GM23338 (cell line): Measurements from ENCODE around the gene PRSS50.

Source experiments
- CREB1 ChIP-seq: fragments of 250-450 bp; sonication (Bioruptor Pico); IDR thresholded peaks from 2 replicates; pipeline ENCODE4 v1.5.0; 2020; ENCODE audit warnings: low read depth, mild to moderate bottlenecking, moderate library complexity
- EZH2 ChIP-seq: fragments of 200-600 bp; sonication (generic); IDR thresholded peaks from one replicate; pipeline ENCODE4 v1.8.0; 2017; ENCODE audit warnings: antibody characterized with exemption, mild to moderate bottlenecking, low read depth; ENCODE audit not compliant: unreplicated experiment
- EZH2phosphoT487 ChIP-seq: fragments of 200-600 bp; sonication (generic); IDR thresholded peaks from one replicate; pipeline ENCODE4 v1.8.1; 2018; ENCODE audit warnings: antibody characterized with exemption; ENCODE audit not compliant: unreplicated experiment
- JUNB ChIP-seq: IDR thresholded peaks from one replicate; pipeline ENCODE4 v1.6.1; 2016; ENCODE audit warnings: antibody characterized with exemption; ENCODE audit not compliant: unreplicated experiment
- POLR2AphosphoS5 ChIP-seq: IDR thresholded peaks from 2 replicates; pipeline ENCODE4 v1.6.1; 2016; ENCODE audit warnings: antibody characterized with exemption, low read depth
- STAT1 ChIP-seq: IDR thresholded peaks from one replicate; pipeline ENCODE4 v1.6.1; 2016; ENCODE audit warnings: antibody characterized with exemption; ENCODE audit not compliant: unreplicated experiment
- ZNF114 ChIP-seq: fragments of 250-450 bp; sonication (Bioruptor Pico); IDR thresholded peaks from 2 replicates; pipeline ENCODE4 v1.5.0; 2020; ENCODE audit warnings: mild to moderate bottlenecking, moderate library complexity
- ZNF331 ChIP-seq: fragments of 250-450 bp; sonication (Bioruptor Pico); IDR thresholded peaks from 2 replicates; pipeline ENCODE4 v1.5.0; 2020; ENCODE audit warnings: low read depth, mild to moderate bottlenecking, moderate library complexity
- TF ChIP-seq, protein P1 (sequence below), 2 experiments: fragments of 200-600 bp in 1 of 2; sonication (generic) in 1 of 2; conservative IDR thresholded peaks; 2 replicates each; pipeline versions ENCODE4 v1.5.1 to v1.6.1; 2016 to 2017; ENCODE audit warnings: antibody characterized with exemption in 2 of 2, low read depth in 2 of 2, mild to moderate bottlenecking in 2 of 2, moderate library complexity in 1 of 2
- TF ChIP-seq, protein P2 (sequence below): IDR thresholded peaks from one replicate; pipeline ENCODE4 v1.6.1; 2018; ENCODE audit warnings: antibody characterized with exemption; ENCODE audit not compliant: unreplicated experiment
- TF ChIP-seq, protein P3 (sequence below): IDR thresholded peaks from 2 replicates; pipeline ENCODE4 v1.6.1; 2016; ENCODE audit warnings: antibody characterized with exemption

GRCh38 chr3:46721009-46721408 is 3.3 kb upstream of the PRSS50 start:
- TF ChIP-seq, protein P1, sequence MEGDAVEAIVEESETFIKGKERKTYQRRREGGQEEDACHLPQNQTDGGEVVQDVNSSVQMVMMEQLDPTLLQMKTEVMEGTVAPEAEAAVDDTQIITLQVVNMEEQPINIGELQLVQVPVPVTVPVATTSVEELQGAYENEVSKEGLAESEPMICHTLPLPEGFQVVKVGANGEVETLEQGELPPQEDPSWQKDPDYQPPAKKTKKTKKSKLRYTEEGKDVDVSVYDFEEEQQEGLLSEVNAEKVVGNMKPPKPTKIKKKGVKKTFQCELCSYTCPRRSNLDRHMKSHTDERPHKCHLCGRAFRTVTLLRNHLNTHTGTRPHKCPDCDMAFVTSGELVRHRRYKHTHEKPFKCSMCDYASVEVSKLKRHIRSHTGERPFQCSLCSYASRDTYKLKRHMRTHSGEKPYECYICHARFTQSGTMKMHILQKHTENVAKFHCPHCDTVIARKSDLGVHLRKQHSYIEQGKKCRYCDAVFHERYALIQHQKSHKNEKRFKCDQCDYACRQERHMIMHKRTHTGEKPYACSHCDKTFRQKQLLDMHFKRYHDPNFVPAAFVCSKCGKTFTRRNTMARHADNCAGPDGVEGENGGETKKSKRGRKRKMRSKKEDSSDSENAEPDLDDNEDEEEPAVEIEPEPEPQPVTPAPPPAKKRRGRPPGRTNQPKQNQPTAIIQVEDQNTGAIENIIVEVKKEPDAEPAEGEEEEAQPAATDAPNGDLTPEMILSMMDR (conservative IDR thresholded peaks at IDR 0.05; ENCODE audit: low read depth in 2 of 2) = no peak
- TF ChIP-seq POLR2AphosphoS5 (no peak), EZH2phosphoT487 (no peak), EZH2 (no peak), JUNB (no peak), CREB1 (CRISPR knock-in tag) (no peak), ZNF114 (CRISPR knock-in tag) (no peak), STAT1 (no peak), ZNF331 (CRISPR knock-in tag) (no peak)
- TF ChIP-seq, protein P2, sequence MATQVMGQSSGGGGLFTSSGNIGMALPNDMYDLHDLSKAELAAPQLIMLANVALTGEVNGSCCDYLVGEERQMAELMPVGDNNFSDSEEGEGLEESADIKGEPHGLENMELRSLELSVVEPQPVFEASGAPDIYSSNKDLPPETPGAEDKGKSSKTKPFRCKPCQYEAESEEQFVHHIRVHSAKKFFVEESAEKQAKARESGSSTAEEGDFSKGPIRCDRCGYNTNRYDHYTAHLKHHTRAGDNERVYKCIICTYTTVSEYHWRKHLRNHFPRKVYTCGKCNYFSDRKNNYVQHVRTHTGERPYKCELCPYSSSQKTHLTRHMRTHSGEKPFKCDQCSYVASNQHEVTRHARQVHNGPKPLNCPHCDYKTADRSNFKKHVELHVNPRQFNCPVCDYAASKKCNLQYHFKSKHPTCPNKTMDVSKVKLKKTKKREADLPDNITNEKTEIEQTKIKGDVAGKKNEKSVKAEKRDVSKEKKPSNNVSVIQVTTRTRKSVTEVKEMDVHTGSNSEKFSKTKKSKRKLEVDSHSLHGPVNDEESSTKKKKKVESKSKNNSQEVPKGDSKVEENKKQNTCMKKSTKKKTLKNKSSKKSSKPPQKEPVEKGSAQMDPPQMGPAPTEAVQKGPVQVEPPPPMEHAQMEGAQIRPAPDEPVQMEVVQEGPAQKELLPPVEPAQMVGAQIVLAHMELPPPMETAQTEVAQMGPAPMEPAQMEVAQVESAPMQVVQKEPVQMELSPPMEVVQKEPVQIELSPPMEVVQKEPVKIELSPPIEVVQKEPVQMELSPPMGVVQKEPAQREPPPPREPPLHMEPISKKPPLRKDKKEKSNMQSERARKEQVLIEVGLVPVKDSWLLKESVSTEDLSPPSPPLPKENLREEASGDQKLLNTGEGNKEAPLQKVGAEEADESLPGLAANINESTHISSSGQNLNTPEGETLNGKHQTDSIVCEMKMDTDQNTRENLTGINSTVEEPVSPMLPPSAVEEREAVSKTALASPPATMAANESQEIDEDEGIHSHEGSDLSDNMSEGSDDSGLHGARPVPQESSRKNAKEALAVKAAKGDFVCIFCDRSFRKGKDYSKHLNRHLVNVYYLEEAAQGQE = no peak
- TF ChIP-seq, protein P3, sequence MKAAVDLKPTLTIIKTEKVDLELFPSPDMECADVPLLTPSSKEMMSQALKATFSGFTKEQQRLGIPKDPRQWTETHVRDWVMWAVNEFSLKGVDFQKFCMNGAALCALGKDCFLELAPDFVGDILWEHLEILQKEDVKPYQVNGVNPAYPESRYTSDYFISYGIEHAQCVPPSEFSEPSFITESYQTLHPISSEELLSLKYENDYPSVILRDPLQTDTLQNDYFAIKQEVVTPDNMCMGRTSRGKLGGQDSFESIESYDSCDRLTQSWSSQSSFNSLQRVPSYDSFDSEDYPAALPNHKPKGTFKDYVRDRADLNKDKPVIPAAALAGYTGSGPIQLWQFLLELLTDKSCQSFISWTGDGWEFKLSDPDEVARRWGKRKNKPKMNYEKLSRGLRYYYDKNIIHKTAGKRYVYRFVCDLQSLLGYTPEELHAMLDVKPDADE = no peak
